ENCODE data around the gene P4HA2.

GRCh38 chr5:132203916-132204315 is 23.7 kb downstream of the P4HA2 start:
- TF ChIP-seq CTCF (conservative IDR thresholded peaks at IDR 0.05; ENCODE audit: low read length), result no peak
- TF ChIP-seq EZH2phosphoT487 (IDR thresholded peaks at IDR 0.05; ENCODE audit: borderline replicate concordance), result no peak
